Endodermal cell (in vitro differentiated cells): ENCODE measurements around the gene PTPRN2. TPM values are rescaled to one million over a fixed set of nuclear protein-coding genes. Genes with fewer than 3 reads are reported as not detected.

Experiments used
- DNase-seq: peaks from one replicate; pipeline ENCODE4 v3.0.0-alpha.2; 2017
- H3K27ac ChIP-seq: 2 replicates; pipeline ENCODE4 v1.5.1; 2013; ENCODE audit warnings: mild to moderate bottlenecking, low read depth, low read length, moderate library complexity
- H3K27me3 ChIP-seq: 2 replicates; pipeline ENCODE4 v1.6.1; 2013; ENCODE audit warnings: mild to moderate bottlenecking, low read length, moderate library complexity; ENCODE audit not compliant: insufficient read depth, control insufficient read depth, poor library complexity, severe bottlenecking
- H3K36me3 ChIP-seq: 2 replicates; pipeline ENCODE4 v1.7.0; 2013; ENCODE audit warnings: mild to moderate bottlenecking, low read length, moderate library complexity; ENCODE audit not compliant: control insufficient read depth, insufficient read depth
- H3K4me1 ChIP-seq: one replicate; pipeline ENCODE4 v1.7.0; 2013; ENCODE audit warnings: low read length; ENCODE audit not compliant: control insufficient read depth, insufficient read depth
- H3K4me3 ChIP-seq: 2 replicates; pipeline ENCODE4 v1.5.1; 2013; ENCODE audit warnings: mild to moderate bottlenecking, low read length, moderate library complexity
- H3K9ac ChIP-seq: 2 replicates; pipeline ENCODE4 v1.6.1; 2013; ENCODE audit warnings: mild to moderate bottlenecking, low read length, moderate library complexity; ENCODE audit not compliant: poor library complexity, severe bottlenecking; ENCODE audit errors: extremely low read depth
- H3K9me3 ChIP-seq: 2 replicates; pipeline ENCODE4 v1.6.1; 2013; ENCODE audit warnings: mild to moderate bottlenecking, low read length, moderate library complexity; ENCODE audit not compliant: control insufficient read depth
- H3K27ac Mint-ChIP-seq: 2 replicates; pipeline ENCODE4 v1.8.0; 2020; ENCODE audit warnings: mixed read lengths
- H3K27me3 Mint-ChIP-seq: 2 replicates; pipeline ENCODE4 v1.8.0; 2021; ENCODE audit warnings: mild to moderate bottlenecking, mixed read lengths; ENCODE audit not compliant: insufficient read depth
- H3K36me3 Mint-ChIP-seq: 2 replicates; pipeline ENCODE4 v1.8.0; 2020; ENCODE audit warnings: low read depth, mixed read lengths
- H3K4me1 Mint-ChIP-seq: 2 replicates; pipeline ENCODE4 v1.8.0; 2020; ENCODE audit warnings: mixed read lengths
- H3K4me3 Mint-ChIP-seq: 2 replicates; pipeline ENCODE4 v1.8.0; 2020; ENCODE audit warnings: mild to moderate bottlenecking, moderate library complexity, mixed read lengths
- H3K9me3 Mint-ChIP-seq: 2 replicates; pipeline ENCODE4 v1.8.0; 2020; ENCODE audit warnings: mild to moderate bottlenecking, mixed read lengths
- WGBS, 2 experiments: methylation state at CpG; one replicate each; pipeline versions ENCODE4 v1.1.5 to v1.1.7; 2013; ENCODE audit warnings: missing lambda C conversion rate in 2 of 2, mixed read lengths in 1 of 2; ENCODE audit not compliant: insufficient coverage in 1 of 2, insufficient read length in 1 of 2; 5-methylcytosine and 5-hydroxymethylcytosine counted together
- total RNA-seq, 2 donors: library from RNA; stranded (reverse); fragmentation: NEBNext Ultra II Directional in 1 of 2; extraction: Animal tissue kit (Norgen Biotek cat#: 25700) in 1 of 2; gene quantifications; 2 replicates in 1 of 2; 3 replicates in 1 of 2; pipeline ENCODE4 v1.2.1, GENCODE V29; 2021
- TF ChIP-seq, protein P1 (sequence below): fragments of 200-600 bp; sonication (generic); conservative IDR thresholded peaks from 2 replicates; pipeline ENCODE4 v1.5.0; 2021; ENCODE audit warnings: antibody characterized with exemption, mild to moderate bottlenecking

PTPRN2 gene
- total RNA-seq, 2 donors from 2014 or later: 0.69 to 1.2 TPM

- TF ChIP-seq, protein P1, sequence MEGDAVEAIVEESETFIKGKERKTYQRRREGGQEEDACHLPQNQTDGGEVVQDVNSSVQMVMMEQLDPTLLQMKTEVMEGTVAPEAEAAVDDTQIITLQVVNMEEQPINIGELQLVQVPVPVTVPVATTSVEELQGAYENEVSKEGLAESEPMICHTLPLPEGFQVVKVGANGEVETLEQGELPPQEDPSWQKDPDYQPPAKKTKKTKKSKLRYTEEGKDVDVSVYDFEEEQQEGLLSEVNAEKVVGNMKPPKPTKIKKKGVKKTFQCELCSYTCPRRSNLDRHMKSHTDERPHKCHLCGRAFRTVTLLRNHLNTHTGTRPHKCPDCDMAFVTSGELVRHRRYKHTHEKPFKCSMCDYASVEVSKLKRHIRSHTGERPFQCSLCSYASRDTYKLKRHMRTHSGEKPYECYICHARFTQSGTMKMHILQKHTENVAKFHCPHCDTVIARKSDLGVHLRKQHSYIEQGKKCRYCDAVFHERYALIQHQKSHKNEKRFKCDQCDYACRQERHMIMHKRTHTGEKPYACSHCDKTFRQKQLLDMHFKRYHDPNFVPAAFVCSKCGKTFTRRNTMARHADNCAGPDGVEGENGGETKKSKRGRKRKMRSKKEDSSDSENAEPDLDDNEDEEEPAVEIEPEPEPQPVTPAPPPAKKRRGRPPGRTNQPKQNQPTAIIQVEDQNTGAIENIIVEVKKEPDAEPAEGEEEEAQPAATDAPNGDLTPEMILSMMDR: no peak
- Mint-ChIP-seq H3K27me3 (peaks cover 12% of the 10 kb centered on the region), H3K27ac (no peak overlapping the region), H3K9me3 (no peaks in the 10 kb centered on the region), H3K36me3 (no peaks in the 10 kb centered on the region), H3K4me3 (no peak overlapping the region), H3K4me1 (no peaks in the 10 kb centered on the region)
- H3K36me3 ChIP-seq: no peaks in the 10 kb centered on the region
- H3K27ac ChIP-seq: no peak overlapping the region
- H3K27me3 ChIP-seq: no peaks in the 10 kb centered on the region
- peaks cover 55% of the 10 kb centered on the region for H3K9me3 ChIP-seq
- no peak for DNase-seq
- H3K4me3 ChIP-seq: no peak overlapping the region
- no peak overlapping the region for H3K9ac ChIP-seq
- 20 to 65% methylated on average over 1 to 8 of the region's 8 CpGs for WGBS, 2 experiments
- H3K4me1 ChIP-seq: no peaks in the 10 kb centered on the region
Observed at GRCh38 chr7:158362001-158362400, 225.6 kb downstream of the PTPRN2 start.

DNA sequence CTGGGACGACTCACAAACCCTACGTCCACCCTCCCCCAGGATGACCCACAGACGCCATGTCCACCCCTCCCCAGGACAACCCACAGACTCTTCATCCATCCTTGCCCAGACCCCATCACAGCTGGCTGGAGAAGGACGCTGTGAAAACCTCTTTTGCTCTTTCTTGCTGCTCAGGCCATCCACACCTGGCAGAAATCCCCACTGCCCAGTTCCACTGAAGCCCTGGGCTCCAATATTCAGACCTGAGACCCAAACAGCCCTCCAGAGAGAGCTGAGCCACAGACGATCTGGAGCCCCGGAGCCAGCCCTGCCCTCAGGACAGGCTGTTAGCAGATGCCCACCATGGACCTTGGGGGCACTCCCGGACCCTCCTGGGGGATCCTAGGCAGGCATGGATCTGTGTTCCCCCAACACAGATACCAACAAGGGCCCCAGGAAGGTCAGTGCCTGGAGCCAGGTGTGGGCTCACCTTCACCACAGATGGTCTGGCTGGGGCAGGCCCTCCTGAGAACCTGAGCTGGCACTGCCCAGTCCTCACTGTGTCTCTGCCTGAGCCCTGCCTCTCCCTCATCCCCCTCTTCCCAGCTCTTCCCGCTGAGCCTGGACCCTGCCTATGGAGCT lies 226.2 kb downstream of the PTPRN2 start:
- TF ChIP-seq, protein P1: no peak
- Histone ChIP-seq H3K36me3 (no peaks in the 10 kb centered on the region), H3K27me3 (no peaks in the 10 kb centered on the region), H3K9ac (no peak overlapping the region), H3K4me1 (no peaks in the 10 kb centered on the region), H3K9me3 (peaks cover 55% of the 10 kb centered on the region), H3K4me3 (no peak overlapping the region), H3K27ac (no peak overlapping the region)
- peaks cover 12% of the 10 kb centered on the region for H3K27me3 Mint-ChIP-seq
- 69 to 100% methylated on average over 1 to 8 of the region's 8 CpGs for WGBS, 2 experiments
- no peak for DNase-seq
- H3K27ac Mint-ChIP-seq: no peak overlapping the region
- H3K4me3 Mint-ChIP-seq: no peak overlapping the region
- no peaks in the 10 kb centered on the region for H3K9me3 Mint-ChIP-seq
- peaks cover 1% of the 10 kb centered on the region for H3K4me1 Mint-ChIP-seq
- no peaks in the 10 kb centered on the region for H3K36me3 Mint-ChIP-seq

GRCh38 chr7:158358926-158359645 lies 228.5 kb downstream of the PTPRN2 start:
- Histone ChIP-seq H3K27me3 (no peaks in the 10 kb centered on the region), H3K9ac (no peak overlapping the region), H3K4me3 (no peak overlapping the region), H3K9me3 (peaks cover 61% of the 10 kb centered on the region), H3K27ac (no peak overlapping the region), H3K36me3 (no peaks in the 10 kb centered on the region), H3K4me1 (no peaks in the 10 kb centered on the region)
- WGBS, 2 experiments: 69 to 75% methylated on average over 13 to 16 of the region's 16 CpGs
- Mint-ChIP-seq H3K4me3 (no peak overlapping the region), H3K27ac (no peak overlapping the region), H3K27me3 (peaks cover 13% of the 10 kb centered on the region), H3K4me1 (peaks cover 5% of the 10 kb centered on the region), H3K9me3 (peaks cover 16% of the 10 kb centered on the region), H3K36me3 (peaks cover under 1% of the 10 kb centered on the region)
- DNase-seq: peak; percentile 18
- TF ChIP-seq, protein P1: no peak
